K562 (cell line): Measurements from ENCODE around the gene NOSTRIN. TPM values are rescaled to one million over a fixed set of nuclear protein-coding genes. Genes with fewer than 3 reads are reported as not detected.

Source experiments
- AFF4 ChIP-seq: sonication (generic); formaldehyde crosslinking; IDR thresholded peaks from 2 replicates; pipeline ENCODE4 v1.8.0; 2023; ENCODE audit warnings: mild to moderate bottlenecking, missing genetic modification reagents
- BMI1 ChIP-seq: fragments of 150-350 bp; IDR thresholded peaks from 2 replicates; pipeline ENCODE4 v1.6.1; 2014; ENCODE audit warnings: low read length
- CHD1 ChIP-seq: fragments of 200-600 bp; sonication (generic); IDR thresholded peaks from one replicate; pipeline ENCODE4 v1.6.1; 2012; ENCODE audit warnings: mild to moderate bottlenecking, moderate library complexity, low read length, inconsistent platforms
- CREB3 ChIP-seq: fragments of 450-650 bp; conservative IDR thresholded peaks from 2 replicates; pipeline ENCODE4 v1.6.1; 2016; ENCODE audit warnings: missing genetic modification characterization, low read depth, mild to moderate bottlenecking, missing compliant biosample characterization, moderate library complexity
- E2F3 ChIP-seq: fragments of 250-450 bp; sonication (Bioruptor Pico); IDR thresholded peaks from 2 replicates; pipeline ENCODE4 v1.4.0; 2020; ENCODE audit warnings: mild to moderate bottlenecking
- FOXA3 ChIP-seq, 2 experiments: fragments of 450-650 bp in 1 of 2; sonication (generic) in 1 of 2; formaldehyde crosslinking; IDR thresholded peaks in 1 of 2; conservative IDR thresholded peaks in 1 of 2; 2 replicates each; pipeline versions ENCODE4 v1.4.0 to v1.8.0; 2020 to 2022; ENCODE audit warnings: mild to moderate bottlenecking in 2 of 2, missing genetic modification reagents in 1 of 2
- KLF6 ChIP-seq: fragments of 250-450 bp; sonication (Bioruptor Pico); IDR thresholded peaks from 2 replicates; pipeline ENCODE4 v1.4.0; 2020; ENCODE audit warnings: mild to moderate bottlenecking, moderate library complexity, borderline replicate concordance
- MGA ChIP-seq: fragments of 450-650 bp; IDR thresholded peaks from 2 replicates; pipeline ENCODE4 v1.6.1; 2016; ENCODE audit warnings: mild to moderate bottlenecking, moderate library complexity
- polyA plus RNA-seq, 8 experiments: library from polyadenylated mRNA; depleted of rRNA in 4 of 8; stranded (reverse) in 5 of 8; unstranded in 3 of 8; fragments of >200 nt; fragmentation: Nextera tagmentation in 2 of 8; fragmentation: Illumina TruSeq in 1 of 8; extraction: Ambion mirVana in 2 of 8; extraction: Trizol in 1 of 8; gene quantifications; 2 replicates each; pipeline versions ENCODE4 v1.2.1 to v1.2.3, GENCODE V29; 2011 to 2014; ENCODE audit warnings: inconsistent platforms in 1 of 8, missing spikeins in 1 of 8
- total RNA-seq, 7 experiments: library from RNA; depleted of rRNA in 6 of 7; stranded (reverse); fragments of >200 nt in 6 of 7; fragmentation: Illumina TruSeq in 2 of 7; extraction: Trizol in 2 of 7; gene quantifications; 2 replicates each; pipeline versions ENCODE4 v1.2.1 to v1.2.3, GENCODE V29; 2011 to 2021; ENCODE audit warnings: low replicate concordance in 1 of 7

Gene NOSTRIN
- total and polyA plus RNA-seq, 9 of the 15 experiments (the other 6 are each of a cell fraction or from before 2014, with no cell fraction given), result 26.7 to 82.9 (median 56.3) TPM

- TF ChIP-seq BMI1 (no peak), CHD1 (peak; percentile 34), FOXA3 (CRISPR knock-in tag; conservative IDR thresholded peaks at IDR 0.05 in 1 of 2, IDR thresholded peaks at IDR 0.05 in 1 of 2) (peak; percentile 20 to 37; a peak in 2 of 4 replicates), AFF4 (0 out of 2 replicates have a peak, but pooled peaks have one; percentile 0), CREB3 (tag) (peak; percentile 38; the same call in 1 of the 2 replicates), E2F3 (CRISPR knock-in tag) (0 out of 2 replicates have a peak, but pooled peaks have one; percentile 52), KLF6 (CRISPR knock-in tag) (0 out of 2 replicates have a peak, but pooled peaks have one; percentile 49), MGA (peak; percentile 53; the same call in 1 of the 2 replicates)
Measured at GRCh38 chr2:168796090-168796577, 6.3 kb upstream of the NOSTRIN start (continued).
